Measurements from ENCODE around the gene MTHFD1L.

Gene MTHFD1L

DNA sequence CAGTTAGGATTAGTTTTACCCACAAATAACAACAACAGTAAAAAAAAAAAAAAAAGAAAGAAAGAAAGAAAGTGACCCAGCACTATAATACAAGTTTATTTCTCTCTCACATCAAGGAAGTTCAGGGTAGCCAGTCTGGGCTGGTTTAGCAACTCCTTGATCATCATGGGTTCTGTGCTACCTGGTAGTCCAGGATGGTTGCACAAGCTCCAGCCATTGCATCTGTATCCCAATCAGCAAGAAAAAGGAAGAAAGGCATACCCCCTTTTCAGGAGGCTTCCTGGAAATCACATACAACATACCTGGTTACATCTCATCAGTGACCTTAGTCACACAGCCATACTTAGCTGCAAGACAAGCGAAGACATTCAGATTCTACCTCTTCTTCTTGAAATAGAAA, 128.5 kb downstream of the MTHFD1L start:
- no peak for DNase-seq

DNA sequence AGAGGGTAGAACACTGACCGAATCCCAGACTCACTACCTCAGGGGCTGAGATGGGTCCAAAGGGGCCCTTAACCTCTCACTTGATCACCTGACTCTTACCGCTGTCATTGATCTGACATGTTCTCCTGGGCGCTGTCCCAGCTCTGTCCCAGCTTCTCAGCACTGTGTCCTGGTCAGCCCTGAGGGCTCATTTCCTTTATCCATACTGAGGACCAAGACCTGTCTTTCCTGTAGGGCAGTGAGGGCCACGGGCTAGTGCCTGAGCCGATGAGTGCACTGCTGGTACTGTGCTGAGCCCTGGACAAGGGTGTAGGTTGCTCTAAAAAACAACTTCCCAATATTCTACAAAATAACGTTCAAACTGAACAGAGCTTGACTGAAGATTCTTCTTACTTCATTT, 131.5 kb downstream of the MTHFD1L start:
- DNase-seq = no peak

GRCh38 chr6:150999107-150999506, 133.6 kb downstream of the MTHFD1L start:
- no peak for DNase-seq

- DNase-seq = no peak
Measured at GRCh38 chr6:150999576-150999975, 134.1 kb downstream of the MTHFD1L start.

DNA sequence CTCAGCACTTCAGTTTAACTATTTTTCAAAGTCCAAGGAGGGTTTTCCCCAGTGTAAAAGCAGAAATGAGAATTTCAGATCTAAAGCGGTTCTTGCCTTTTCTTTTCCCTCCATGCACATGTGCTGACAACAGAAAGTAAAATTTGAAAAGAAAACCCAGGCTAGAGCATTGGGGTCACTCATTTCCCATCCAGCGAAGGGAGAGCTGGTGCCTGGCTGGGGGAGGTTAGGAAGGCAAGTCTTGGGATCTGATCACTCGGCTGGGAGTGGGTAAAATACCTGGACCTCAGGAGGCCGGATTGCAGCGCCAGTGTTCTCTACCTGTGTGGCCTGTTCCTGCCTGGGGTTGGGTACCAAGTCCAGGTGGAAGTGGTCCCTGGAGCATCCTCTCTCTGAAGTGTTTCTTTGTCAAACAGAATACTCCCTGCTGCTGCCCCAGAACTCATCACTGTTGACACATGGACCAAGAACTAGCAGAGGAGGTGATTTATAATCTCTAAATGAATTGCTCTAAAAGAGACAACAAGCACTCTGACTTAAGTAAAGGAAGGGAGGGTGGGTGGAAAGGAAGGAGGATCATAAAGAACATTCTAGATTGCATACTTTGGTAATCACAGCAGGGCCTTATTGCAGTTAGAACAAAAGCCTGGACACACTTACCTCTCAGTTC, 136.0 kb downstream of the MTHFD1L start:
- no peak for DNase-seq

DNA sequence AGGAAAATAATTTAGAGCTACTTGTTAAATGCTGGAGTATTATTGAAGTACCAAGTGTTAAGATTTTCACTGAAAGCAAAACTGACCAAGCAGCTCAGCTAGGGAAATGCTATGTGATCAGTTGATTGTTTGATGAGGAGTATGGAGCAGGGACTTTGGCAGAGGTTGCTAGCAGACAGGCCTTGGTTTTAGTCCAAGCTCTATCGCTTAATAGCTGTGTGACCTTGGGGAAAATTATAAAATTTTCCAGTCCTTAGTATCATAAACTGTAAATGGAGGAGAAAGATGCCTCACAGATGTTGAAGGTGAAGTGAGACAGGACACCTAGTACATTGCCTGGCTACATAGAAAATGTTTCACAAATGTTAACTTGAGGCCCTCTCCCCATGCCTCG, 136.6 kb downstream of the MTHFD1L start:
- DNase-seq = no peak

GRCh38 chr6:151002491-151002935, 137.0 kb downstream of the MTHFD1L start:
- DNase-seq = no peak

DNA sequence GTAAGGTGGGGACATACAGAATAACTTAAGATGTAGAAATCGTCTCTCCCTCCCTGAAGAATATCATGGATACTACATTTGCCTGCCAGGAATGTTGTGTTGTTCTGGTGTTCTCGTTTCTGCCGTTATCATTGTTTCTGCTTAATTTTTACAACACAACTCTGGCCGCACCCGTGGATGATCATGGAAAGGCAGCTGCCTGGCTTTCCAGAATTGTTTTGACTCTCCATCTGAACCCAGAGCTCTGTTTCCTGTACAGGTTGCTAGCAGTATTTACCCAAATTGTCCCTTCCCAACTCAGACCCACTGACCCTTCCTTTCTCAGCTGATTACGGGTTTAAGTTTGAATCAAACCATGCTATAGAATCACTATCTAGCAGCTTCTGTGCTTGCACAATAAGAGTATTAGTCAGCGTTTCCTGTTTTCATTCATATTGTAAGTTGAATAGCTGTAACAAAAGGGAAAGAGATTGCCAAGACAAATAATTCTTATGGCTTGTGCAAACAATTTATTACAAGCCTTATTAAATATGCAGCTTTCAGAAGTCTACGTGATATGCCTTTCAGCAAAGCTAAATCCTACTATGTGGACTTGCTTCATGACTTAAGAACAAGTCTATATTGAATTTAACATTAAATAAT, 139.0 kb downstream of the MTHFD1L start:
- no peak for DNase-seq

DNA sequence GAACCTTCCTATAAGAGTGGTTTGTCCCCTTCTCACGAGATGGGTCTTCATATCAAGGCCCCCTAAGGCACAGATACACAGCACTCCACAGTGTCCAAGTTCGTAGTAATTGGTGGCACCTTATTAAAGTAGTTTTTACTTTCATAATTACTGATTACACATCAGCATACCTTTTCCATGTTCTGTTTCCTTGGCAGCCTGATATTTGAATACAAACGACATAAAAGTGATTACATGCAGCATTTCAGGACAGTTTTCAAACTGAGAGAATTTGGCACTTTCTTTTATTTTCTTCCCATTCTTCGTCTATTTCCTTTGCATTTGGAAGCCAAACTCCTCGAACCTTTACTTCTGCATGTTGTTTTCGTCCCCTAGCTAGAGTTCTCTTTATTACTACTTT, 139.7 kb downstream of the MTHFD1L start:
- DNase-seq = no peak

DNA sequence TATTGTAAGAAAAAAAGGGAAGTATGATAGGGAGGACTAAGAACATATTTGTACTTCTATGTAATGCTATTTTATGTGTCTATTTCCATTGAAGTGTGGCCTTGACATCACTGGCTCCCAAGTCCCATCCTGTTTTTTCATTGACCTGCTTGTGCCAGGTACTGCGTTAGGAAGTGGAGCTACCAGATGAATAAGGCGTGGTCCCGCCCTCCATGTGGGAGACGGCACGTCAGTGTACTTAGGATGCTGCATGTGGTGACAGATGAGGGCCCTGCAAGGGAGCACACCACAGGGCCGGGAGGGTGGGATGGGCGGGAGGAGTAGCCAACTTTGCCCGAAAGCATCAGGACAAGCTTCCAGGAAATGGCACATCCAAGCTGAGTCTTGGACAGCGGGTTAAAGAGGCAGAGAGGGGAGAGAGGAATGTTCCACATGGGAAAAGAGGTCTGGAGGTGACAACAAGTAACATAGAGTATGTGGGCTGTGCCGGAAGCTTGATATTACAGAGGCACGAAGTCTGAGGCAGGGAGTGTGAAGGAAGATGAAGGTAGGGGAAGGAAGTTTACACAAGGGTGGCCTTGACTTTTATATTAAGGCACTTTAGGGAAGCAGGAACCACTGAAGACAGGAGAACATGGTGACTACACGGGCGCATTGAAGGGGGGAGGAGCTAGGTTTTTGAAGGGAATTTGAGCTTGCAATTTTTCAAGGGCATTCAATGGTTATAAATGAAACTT, 140.6 kb downstream of the MTHFD1L start:
- DNase-seq = no peak

- DNase-seq = no peak
Measured at GRCh38 chr6:151007076-151007475, 141.6 kb downstream of the MTHFD1L start.

GRCh38 chr6:151007922-151008321, 142.4 kb downstream of the MTHFD1L start:
- no peak for DNase-seq

DNA sequence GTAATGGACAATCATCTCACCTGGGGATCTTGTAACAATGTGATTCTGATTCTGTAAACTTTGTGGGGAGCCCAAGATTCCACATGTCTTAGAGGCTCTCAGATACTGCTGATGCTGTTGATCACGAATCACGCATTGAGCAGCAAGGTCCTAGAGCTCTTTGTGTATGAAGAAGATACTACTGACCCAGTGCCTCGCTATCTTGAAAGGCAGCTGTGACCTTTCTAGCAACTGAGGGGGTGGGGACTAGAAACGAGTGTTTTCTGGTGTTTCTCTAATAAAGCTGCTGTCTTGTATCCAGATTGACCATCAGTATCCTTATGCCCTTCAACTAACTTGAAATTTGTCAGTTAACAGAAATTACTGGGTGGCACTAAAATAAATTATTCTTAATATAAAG, 142.9 kb downstream of the MTHFD1L start:
- DNase-seq = no peak

- no peak for DNase-seq
Measured at GRCh38 chr6:151009576-151009975, 144.1 kb downstream of the MTHFD1L start.

DNA sequence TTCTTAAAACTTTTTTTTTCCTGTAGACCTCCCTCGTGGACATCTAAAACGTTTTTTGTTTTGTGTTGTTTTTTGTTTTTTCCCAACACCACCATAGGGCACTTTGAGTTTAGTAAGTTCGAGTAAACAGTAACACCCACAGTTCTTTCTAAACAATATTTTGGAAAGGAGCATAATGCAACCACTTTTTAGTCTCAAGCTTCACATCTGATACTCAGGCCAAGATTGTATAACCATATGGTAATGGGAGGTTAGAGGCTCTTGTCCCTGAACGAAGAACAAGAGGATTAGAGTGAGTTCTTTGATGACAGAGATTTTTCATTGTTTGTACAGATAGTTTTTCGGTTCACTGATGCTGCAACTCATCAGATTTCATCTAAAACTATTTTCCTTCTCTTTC, 144.6 kb downstream of the MTHFD1L start:
- no peak for DNase-seq

DNA sequence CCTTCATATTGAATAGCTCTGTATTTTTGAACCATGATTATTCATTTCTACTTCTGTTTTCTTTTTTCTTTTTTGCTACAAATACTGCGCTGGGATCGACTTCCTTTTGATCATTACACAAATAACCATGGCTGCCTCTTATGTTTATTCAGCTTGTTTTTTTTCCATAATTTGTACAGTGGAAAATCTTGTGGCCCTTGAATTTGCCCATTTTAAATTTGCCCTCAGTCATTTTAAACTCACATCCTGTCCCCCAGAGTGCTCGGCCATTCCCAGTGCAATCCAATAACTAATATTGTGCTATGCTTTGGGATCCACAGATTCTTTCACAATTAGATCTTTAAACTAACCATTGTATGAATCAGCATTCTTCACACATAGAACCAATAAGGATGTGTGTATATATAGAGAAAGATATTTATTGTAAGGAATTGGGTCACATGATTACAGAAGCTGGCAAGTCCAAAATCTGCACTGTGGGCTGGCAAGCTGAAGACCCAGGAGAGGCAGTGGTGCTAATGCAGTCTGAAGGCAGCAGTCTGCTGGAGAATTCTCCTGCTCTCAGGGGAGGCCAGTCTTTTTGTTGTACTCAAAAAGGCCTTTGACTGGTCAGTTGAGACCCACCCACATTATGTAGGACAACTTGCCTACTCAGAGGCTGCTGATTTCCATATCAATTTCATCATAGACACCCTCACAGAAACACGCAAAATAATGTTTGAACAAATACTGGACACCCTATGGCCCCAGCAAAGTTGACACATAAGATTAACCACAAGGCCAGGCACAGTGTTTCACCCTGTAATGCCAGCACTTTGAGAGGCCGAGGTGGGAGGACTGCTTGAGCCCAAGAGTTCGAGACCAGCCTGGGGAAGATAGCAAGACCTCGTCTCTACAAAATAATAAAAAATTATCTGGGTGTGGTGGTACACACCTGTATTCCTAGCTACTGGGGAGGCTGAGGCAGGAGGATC, 147.1 kb downstream of the MTHFD1L start:
- DNase-seq = no peak

DNA sequence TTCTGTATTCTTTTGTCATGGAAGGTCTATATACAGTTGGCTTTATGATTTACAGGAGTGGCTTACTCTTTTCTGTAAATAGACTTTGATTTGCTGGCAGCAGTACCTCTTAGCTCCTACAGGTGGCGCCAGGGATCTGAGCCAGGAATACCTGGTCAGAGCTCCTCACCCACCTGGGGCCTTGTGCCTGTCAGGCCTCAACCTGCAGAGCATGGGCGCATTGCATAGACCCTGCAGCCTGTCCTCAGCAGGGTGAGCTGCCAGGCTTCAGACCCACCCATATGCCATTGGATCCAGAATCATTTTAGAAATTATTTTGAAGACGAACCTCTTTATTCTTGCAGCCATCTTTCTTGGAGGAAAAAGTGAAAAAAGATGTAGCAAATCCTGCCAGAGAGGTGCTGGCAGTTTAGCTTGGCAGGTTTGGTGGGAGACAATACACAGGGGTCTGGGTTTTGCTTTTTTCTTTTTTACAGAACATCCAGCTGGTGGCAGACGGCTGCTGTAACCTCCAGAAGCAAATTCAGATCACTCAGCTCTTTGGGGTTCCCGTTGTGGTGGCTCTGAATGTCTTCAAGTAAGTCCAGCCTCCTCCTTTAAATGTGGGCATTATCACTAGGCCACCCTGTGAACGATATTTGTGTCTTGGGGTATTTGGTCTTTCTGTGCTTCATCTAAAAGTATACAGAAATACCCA, 149.1 kb downstream of the MTHFD1L start:
- no peak for DNase-seq

- DNase-seq = no peak
Measured at GRCh38 chr6:151015101-151015700, 149.7 kb downstream of the MTHFD1L start.

GRCh38 chr6:151016107-151016506, 150.6 kb downstream of the MTHFD1L start:
- DNase-seq = no peak

DNA sequence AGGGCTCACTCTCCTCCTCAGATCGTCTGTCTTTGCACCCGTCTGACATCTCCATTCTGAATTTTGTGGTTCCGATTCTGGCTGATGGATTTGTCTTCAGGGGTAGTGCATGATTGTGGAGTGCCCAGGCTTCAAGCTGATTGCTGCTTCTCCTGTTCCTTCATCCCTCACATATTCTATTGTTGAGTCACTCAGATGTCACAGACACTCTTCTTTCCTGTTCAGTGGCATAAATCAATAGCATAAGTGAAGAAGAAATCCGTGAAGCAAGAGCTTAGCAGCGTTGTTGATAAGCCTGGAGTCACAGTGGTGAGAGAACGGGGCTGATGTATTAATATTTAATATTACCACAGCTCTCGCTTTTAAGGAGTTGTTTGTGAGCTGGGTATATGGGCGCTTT, 152.5 kb downstream of the MTHFD1L start:
- no peak for DNase-seq

GRCh38 chr6:151018911-151019782, 153.6 kb downstream of the MTHFD1L start:
- DNase-seq = no peak

Measured in SIG-M5 (cell line).